Anterior cingulate cortex (tissue), 58 donors: ENCODE measurements around the gene SUGP2.

Experiments
- DNase-seq, 58 donors: peaks; one replicate each; lab custom pipeline; 2025; lab: John Stamatoyannopoulos, UW

SUGP2 gene

DNA sequence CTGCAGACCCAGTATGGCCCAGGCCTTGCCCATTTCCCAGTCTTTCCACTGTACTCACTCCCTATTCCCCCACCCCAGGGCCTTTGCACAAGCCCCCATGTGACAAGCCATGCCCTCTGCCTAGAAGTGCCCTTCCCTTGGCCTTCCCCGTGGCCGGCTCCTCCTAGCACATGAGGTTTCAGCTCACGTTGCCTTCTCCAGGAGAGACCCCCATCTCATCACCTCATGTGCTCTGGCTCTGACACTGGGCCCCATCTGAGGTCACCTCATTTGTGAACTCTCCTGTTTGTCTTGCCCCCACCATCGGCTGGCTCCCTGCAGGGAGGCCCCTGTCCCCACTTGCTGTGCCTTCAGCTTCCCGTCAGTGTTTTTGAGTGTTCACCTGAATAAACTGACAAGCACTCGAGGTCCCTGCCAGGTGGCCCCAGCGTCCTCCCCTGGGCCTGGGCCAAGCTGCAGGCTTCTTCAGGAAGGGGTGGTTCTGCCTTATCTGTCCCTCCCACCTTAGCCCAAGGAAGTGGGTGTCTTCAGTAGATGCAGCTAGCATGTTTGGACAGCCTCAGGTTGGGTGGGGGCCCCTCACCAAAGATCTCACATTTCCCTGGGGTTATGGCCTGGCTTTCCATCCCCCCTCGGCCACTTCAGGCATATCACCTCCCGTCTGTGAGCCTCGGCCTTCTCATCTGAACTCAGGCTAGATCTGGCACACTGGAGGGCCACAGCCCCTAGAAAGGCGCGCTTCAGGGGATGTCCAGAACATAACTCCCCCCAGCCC lies 26.7 kb upstream of the SUGP2 start:
- no peak for DNase-seq

DNA sequence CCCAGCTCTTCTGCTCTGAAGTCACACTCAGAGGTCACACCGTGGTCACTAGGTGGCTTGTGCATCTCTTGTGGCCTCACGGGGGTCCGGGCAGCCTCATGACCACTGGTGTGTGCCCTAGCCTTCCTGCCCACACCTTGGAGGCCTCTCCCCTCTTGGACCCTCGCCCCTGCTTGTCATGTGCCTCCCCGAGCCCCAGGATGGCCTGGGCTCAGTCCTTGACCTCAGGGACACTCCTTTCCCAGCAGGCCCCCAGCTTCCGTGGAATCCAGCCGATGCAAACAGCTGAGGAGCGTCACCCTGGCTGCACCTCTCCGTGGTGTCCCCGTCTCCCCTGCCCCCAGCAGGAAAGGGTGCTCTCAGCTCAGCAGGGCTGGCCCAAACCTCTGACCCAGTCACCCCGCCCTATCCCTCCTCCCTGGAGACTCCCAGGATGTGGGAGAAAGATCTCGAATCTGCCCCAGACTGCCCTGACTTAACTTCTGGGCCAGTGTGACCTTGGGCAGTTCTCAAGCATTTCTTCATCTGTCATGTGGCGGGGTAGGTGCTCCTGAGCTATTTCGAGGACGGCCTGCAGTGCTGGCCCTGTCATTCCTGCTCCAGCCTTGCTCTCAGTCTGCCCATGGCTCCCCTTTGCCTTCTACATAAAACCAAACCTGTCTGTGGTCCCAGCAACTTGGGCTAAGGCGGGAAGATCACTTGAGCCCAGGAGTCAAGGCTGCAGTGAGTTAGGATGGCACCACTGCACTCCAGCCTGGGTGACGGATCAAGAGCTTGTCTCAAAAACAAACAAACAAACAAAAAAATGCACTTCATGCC lies 25.9 kb upstream of the SUGP2 start:
- DNase-seq, result no peak

DNA sequence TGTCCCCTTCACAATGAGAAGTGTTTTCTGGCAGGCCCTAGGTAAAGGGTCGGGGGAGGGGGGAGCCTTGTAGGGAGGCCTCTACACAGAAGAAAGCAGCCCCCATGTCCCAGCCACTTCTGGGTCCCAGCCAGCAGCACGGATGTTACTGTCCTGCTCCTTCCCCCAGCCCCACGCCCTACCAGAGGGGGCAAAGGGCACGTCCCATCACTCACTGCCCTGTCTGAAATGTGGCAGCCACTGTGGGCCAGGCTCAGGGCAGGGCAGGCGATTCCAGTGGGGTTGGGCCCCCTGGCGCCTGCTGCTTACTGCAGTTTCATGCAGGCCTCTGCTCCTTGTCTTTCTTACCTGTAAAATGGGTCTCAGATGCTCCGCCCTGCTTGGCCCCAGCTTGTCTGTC lies 24.4 kb upstream of the SUGP2 start:
- DNase-seq, result no peak

DNA sequence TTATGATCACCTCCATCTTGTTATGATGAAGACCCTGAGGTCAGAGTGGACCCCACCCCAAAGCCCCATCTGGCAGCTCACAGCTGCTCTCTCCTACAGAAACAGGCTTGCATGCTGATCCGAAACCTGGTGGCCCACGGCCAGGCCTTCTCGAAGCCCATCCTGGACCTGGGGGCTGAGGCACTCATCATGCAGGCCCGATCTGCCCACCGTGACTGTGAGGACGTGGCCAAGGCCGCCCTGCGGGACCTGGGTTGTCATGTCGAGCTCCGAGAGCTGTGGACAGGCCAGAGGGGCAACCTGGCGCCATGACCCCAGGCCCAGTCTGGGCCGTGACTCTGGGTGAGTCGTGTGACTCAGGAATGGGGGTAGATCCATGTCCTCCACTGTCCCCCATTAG lies 24.0 kb upstream of the SUGP2 start:
- DNase-seq, result no peak

DNA sequence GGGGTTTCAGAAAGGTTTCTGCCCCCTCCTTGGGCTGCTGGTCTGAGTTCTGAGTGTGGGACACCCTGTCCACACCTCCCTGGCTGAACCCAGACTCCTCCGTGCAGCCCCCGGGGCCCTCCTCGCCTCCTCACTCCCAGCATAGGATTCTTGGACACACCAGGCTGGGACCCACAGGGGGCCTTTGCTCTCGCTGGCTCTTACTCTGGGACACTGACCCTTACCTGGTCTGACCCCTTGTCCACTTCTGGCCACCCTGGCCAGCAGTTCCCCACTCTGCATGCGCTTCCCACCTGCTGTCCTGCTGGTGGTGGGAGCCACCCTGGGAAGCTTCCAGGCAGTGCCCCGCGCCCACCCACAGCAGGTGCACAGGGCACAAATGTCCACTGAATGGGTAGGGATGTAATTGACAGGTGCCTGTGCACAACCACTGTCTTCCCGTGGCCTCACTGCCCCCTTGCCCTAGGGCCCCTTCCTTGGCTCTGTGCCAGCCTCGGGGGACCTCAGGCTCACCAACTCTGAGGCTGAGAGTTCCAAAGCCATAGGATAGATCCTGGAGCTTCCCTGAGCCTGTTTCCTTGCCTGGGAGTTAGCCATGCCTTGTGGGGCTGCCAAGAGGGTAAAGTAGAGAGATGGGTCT lies 23.4 kb upstream of the SUGP2 start:
- DNase-seq, result no peak

DNA sequence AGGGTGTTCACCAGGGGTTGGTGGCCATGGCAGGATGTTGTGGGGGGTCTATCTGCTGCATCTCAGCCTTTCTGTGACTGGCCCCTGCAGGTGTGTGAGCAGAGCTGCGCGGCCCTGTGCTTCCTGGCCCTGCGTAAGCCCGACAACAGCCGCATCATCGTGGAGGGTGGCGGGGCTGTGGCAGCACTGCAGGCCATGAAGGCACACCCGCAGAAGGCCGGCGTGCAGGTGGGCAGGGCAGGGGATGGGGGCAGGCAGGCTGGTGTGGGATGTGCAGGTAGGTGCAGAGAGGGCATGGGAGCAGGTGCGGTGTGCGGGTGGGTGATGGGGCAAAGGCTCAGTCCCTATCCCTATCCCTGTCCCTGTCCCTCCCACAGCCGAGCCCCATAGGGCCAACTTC lies 22.4 kb upstream of the SUGP2 start:
- no peak for DNase-seq

DNA sequence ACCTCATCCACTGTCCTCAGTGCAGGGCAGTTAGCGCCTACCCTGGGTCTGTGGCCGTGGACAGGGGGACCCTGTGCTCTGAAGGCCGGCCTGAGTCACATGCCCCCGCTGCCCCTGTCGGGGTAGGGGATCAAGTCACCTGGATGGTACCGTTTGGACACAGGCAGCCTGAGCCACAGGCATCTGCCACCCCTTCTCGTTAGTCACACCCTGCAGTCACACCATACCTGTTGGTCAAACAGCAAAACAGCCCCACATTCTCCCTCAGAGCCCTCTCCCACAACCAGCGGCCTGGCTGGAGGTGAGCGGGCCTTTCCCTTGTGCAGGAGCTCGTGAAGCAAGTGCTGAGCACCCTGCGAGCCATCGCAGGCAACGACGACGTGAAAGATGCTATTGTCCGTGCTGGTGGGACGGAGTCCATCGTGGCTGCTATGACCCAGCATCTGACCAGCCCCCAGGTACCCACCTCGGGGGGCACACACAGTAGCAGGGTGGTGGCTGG lies 21.7 kb upstream of the SUGP2 start:
- DNase-seq, result no peak

DNA sequence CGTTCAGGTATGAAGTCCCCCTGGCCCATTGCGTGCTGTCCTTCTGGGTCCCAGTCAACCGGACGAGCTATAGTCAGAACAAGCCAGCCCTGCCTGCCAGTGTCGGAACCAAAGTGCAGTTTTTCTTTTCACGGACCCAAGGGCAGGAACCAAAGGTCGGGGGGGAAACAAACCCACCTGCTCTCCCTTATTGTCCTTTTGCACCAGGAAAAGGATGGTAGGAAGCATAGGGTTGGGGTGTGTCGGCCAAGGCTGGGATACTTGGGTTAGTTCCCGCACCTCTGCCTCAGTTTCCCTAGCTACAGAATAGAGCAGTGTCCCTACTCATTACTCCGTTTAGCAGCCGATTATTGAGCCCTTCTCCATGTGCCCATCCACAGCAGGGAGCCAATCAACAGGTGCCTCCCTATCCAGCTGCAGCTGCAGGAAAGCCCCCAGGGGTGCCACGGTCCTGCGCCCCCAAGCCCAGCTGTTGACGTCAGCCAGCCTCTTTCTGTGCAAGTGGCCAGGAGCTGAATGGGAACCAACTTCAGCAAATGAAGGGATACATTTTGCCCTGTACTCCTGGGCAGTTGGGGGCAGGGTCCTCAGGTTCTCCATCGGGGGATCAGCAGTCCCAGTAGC lies 21.1 kb upstream of the SUGP2 start:
- DNase-seq, result no peak

DNA sequence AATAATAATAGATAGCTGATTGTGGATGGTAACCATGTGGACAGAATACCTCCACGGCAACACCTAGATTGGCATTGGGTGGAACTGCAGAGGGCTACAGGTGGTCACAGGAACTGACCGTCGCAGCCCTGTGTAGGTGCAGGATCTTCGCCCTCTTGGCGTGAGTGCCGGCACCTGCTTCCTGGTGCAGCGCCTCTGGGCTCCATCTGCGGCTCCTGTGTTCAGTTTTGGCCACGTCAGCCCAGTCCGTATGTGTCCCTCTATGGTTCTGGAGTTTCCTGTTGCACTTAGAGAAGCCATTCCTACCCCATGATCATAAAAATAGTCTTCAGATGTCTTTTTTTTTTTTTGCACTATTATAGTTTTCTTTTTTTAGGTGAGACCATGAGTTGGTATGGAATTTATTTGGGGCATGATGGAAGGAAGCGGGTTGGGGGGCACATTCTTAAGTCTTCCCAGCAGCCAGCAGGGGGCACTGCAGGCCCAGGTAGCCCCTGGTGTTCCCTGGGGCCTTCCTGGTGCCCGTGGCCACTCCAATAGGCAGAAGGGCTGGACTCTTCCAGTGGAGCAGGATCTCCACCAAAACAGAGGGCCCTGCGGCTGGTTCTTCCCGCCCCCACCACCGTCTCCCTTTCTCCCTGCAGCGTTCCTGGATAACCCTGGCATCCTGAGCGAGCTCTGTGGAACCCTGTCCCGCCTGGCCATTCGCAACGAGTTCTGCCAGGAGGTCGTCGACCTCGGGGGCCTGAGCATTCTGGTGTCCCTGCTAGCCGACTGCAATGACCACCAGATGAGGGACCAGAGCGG lies 20.4 kb upstream of the SUGP2 start:
- DNase-seq, result peak in 42 of 58 donors; percentile 2 to 69 (median 22)

DNA sequence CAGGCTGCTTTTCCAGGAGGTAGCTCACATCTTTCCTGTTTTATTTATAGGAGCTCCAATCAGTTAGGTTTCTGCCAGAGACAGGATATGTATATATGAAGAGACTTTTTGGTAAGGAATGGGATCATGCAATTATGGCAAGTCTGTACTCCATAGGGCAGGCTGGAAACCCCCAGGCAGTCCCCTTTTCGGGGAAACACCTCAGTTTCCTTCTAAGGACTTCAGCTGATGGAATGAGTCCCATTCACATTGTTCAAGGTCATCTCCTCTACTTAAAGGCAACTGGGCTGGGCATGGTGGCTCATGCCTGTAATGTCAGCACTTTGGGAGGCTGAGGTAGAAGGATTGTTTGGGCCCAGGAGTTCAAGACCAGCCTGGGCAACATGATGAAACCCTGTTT lies 19.6 kb upstream of the SUGP2 start:
- DNase-seq, result no peak

DNA sequence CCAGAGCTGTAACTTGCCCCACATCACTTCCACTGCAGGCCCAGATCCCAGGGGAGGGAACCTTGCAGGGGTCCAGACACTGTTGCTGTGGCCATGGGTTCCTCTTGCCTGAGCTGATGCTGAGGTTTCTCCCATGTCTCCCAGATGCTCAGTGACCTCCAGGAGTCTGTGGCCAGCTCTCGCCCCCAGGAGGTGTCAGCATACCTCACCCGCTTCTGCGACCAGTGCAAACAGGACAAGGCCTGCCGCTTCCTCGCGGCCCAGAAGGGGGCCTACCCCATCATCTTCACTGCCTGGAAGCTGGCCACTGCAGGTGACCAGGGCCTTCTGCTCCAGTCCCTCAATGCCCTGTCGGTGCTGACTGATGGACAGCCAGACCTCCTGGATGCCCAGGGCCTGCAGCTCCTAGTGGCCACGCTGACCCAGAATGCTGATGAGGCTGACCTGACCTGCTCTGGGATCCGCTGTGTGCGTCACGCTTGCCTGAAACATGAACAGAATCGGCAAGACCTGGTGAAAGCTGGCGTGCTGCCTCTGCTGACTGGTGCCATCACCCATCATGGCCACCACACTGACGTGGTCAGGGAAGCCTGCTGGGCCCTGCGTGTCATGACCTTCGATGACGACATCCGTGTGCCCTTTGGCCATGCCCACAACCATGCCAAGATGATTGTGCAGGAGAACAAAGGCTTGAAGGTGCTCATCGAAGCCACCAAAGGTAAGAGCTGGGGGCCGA lies 18.3 kb upstream of the SUGP2 start:
- DNase-seq, result no peak

DNA sequence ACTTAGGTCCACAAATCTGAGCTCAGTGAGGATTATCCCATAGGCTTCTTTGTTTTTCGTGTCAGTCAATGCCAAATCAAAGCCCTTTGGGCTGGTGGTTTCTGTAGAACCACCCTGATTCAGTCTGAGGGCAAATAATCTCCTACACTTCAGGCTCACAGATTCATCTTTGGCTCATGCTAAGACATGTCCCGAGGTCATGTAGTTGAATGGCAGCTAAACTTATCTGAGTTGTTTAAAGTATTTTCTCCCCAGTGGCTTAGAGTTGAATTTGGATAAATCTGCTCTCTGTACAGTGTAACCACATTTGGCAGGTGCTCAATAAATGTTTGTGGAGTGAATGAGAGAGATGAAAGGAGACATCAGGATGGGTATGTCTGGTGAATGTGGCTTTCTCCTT lies 17.4 kb upstream of the SUGP2 start:
- DNase-seq, result no peak

DNA sequence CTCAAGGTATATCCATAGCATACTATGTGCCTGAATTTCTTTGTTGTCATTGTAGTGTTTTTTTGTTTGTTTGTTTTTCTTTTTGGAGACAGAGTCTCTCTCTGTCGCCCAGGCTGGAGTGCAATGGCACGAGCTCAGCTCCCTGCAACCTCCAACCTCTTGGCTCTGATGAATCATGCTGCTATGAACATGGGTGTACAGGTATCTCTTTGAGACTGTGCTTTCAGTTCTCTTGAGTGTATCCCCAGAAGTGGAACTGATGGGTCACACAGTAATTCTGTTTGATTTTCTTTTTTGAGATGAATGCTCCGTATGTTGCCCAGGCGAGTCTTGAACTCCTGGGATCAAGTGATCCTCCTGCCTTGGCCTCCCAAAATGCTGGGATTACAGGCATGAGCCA lies 16.8 kb upstream of the SUGP2 start:
- DNase-seq, result no peak

DNA sequence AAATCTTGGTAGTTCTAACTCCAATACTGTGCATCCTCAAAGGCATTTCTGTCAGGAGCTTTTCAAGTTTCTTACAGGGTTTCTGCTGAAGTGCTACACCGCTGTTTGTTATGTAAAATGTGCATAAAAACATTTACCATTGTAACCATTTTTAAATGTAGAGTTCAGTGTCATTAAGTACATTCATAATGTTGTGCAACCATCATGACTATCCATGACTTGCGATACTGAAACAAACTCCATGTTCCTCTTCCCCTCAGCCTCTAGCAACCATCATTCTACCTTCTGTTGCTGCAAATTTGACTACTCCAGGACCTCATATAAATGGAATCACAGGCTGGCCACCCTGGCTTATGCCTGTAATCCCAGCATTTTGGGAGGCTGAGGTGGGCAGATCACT lies 16.1 kb upstream of the SUGP2 start:
- no peak for DNase-seq

DNA sequence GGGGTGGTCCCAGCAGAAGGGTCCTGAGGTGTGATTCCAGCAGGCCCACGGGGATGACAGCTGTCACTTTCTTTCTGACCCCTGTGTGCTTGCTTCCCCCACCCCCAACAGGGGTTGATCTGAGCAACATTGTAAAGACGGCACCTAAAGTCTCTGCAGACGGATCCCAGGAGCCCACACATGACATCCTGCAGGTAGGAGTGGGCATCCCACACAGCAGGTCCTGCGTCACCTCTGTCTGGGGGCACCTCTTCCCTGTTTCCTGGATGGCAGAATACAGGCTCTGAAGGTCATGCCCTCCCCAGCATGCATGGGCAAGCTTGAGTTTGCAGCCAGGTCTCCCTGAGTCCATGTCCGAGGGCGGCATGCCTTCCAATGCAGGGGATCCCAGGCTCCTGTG lies 10.6 kb upstream of the SUGP2 start:
- no peak for DNase-seq

DNA sequence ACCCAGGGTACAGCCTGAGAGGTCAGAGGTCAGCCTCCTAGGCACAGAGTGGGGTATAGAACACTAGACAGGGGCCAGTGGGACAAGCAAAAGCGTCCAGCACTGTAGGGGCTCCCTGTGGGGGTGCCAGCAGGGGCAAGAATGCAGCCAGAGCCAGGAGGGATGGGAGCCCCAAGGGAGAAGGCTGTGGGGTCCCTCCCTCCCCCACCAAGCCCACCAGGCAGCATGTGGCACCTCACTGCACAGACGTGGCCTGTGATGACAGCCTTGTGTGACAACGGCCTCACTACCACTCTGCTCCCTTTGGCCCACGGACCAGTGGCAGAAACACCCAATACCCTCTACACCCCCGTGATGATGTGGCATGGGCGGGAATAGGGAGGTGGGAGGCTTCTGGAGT lies 10.2 kb upstream of the SUGP2 start:
- no peak for DNase-seq

DNA sequence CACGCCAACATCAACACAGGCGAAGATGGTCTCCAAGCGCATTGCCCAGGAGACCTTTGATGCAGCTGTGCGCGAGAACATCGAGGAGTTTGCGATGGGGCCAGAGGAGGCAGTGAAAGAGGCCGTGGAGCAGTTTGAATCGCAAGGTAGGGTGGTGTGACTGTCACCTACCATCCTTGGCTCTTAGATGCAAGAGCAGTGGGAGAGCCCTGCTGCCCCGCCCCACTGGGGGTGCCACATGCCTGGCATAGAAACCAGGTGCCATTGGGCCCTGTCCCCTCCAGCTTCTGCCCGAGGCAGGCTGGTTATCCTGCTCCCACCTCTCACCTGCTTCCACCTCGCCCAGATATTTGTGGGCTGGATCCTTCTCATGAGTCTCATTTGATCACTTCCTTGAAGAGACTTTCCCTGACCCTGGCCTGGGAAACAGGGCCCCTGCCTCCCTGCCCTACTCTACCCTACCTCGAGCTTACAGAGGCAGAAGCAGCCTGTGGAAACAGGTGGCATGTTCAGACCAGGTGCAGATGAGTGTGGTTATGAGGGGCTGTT lies 9.5 kb upstream of the SUGP2 start:
- no peak for DNase-seq

DNA sequence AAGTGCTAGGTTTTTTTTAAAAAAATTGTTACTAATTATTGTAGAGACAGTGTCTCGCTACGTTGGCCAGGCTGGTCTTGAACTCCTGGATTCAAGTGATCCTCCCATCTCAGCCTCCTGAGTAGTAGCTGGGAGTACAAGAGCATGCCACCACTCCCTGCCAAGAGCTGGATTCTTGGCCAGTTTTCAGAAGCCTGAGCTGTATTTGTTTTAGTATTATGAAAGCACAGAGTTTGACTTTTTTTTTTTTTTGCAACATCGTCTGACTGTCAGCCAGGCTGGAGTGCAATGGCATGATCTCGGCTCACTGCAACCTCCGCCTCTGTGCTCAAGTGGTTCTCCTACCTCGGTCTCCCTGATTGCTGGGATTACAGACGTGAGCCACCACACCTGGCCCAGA lies 7.1 kb upstream of the SUGP2 start:
- DNase-seq, result no peak

DNA sequence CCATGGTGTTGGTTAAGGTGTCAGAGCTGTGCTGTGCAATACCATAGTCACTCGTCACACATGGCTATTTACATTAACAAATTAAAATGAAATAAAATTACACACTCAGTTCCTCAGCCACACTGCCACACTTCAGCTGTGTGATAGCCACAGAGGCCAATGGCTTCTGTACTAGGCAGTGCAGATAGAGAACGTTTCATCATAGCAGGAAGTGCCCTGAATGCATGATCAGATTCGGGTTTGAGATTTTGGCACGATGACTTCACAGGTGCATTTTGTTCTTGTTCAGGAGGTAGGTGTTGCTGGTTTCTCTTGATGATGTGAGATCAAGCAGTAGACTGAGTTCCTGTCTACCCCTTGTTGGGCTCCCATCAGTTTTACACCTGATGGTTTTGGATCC lies 6.6 kb upstream of the SUGP2 start:
- no peak for DNase-seq
